NCI-H226 (cell line): ENCODE data around the gene PJA1.

Experiments
- DNase-seq: peaks from one replicate; pipeline ENCODE4 v3.0.0-alpha.2; 2015

Gene PJA1, protein sequence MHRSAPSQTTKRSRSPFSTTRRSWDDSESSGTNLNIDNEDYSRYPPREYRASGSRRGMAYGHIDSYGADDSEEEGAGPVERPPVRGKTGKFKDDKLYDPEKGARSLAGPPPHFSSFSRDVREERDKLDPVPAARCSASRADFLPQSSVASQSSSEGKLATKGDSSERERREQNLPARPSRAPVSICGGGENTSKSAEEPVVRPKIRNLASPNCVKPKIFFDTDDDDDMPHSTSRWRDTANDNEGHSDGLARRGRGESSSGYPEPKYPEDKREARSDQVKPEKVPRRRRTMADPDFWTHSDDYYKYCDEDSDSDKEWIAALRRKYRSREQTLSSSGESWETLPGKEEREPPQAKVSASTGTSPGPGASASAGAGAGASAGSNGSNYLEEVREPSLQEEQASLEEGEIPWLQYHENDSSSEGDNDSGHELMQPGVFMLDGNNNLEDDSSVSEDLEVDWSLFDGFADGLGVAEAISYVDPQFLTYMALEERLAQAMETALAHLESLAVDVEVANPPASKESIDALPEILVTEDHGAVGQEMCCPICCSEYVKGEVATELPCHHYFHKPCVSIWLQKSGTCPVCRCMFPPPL

DNA sequence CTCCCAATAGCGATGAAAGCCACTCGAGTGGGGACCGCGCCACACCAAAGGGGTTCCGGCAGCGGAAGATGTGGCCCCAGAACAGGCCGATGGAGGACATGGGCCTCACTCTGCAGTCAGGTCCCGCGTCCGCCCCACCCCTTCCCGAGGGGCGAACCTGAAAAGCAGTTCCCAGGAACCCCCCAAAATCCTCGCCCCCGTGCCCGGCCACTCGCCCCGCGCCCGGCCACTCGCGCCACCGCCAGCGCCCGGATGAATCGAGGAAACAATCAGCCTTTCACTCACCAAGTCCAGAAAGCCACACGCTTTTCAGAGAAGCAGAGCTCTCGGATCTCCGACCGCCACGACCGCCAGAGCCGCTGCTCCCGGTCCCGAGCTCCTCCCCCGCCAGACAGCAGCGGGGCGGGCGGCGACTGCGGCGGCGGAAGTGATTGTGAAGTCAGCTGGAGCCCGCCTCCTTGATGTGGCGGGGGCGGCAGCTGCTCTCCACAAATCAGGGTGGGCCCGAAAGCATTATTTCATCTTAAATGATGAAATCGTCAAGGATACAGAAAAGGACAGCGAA is at the start of gene PJA1:
Gene PJA1 (minus strand): TSS at position 367 of the 565 bp plus-strand sequence. CDS start 2,380 bp downstream, outside the sequence.
- peak; percentile 33 for DNase-seq

- no peak for DNase-seq
Observed at GRCh38 chrX:69214463-69214862, 49.2 kb upstream of the PJA1 start.

- DNase-seq: no peak
Observed at GRCh38 chrX:69211701-69212100, 46.4 kb upstream of the PJA1 start.

DNA sequence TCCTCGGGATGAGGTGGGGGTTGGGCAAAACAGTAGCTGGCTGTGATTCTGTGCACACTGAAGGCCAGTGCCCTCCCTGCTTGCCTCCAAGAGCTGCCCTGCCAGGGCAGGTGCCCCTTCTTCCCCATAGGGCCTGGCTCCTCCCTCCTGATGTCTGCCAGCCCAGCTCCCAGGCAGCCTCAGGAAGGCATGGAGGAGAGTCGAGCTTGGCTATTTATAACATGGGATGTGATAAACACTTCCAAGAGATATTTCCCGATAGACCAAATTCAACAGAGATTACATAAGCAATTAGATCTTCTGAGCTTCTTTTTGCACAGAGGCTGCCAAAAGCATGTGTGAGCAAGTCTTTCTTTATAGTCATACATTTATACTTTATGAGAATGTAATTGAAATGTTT is 45.3 kb upstream of the PJA1 start:
- DNase-seq: peak; percentile 17

DNA sequence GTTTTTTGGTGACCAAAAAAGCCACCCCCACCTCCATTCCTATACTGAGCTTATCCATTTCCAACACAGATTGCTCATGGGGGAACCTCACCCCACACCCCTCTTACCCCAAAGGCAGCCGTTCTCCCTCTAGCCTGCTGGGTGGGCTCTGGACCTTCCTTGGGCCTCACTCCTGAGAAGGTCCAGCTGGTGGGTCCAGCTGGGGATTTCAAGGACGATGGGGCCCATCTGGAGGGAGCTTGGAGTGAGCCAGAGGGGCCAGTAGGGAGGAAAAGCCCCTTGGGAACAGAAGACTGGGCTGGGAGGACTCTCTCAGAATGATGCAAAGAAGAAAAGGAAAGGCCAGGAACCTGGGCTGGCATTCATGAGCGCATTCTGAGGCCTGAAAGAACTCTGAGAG is 42.0 kb upstream of the PJA1 start:
- DNase-seq: no peak

GRCh38 chrX:69203638-69204037 is 38.4 kb upstream of the PJA1 start:
- no peak for DNase-seq

- DNase-seq: no peak
Observed at GRCh38 chrX:69197690-69198089, 32.4 kb upstream of the PJA1 start.

GRCh38 chrX:69196666-69197065 is 31.4 kb upstream of the PJA1 start:
- DNase-seq: no peak

GRCh38 chrX:69195810-69196209 is 30.6 kb upstream of the PJA1 start:
- no peak for DNase-seq

GRCh38 chrX:69195192-69195591 is 29.9 kb upstream of the PJA1 start:
- no peak for DNase-seq

DNA sequence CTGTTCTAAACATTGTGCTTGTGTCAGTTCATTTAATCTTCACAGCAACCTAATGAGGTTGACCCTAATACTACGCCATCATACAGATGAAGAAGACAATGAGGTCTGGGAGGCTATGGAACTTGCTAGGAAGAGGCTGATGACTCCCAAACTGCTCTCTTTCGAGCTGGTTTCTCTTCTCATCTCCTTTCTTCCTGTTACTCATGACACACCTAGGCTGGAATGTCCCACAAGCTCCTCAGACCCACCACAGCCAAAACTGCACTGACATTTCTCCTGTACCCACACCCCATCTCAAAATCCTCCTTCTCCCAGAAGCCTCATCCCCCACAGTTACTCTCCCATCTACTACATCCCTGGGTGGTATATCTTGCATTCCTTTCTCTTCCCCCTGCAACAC is 27.4 kb upstream of the PJA1 start:
- DNase-seq: peak; percentile 1

DNA sequence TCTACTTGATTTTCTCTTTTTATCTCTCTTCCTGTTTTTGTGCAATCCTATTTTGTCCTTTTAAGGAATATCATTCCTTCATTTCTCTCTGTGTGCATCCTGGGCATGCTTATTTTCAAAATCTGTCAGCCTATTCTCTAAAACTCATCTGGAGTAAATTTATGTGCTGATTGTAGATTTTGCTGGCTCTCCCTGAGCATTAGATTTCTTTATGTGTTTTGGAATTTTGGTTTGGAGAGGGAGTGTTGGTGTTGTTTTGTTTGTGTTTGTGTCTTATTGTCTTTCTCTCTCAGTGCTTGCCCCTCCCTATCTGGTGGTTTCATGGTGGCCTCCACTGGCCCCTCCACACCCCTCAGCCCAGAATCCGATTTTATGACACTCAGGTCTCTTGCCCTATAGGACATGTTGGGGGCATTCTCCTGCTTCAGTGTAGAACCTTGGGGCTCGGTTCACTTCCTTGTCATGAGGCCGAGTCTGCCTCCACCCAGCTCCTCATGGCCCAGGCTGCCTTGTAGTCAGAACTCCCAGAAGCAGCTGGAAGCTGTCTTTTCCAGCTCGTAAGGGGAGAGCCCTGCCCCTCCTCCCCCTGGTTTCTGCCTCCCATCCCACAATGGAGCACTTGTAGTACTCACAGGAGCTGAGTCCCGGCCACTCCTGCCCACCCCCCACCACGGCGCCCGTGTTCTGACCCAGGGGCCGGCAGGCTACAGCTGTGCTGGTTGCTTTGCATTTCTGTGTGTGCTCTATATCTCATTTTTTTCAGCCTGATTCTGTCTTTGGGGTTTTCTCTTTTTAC is 24.5 kb upstream of the PJA1 start:
- DNase-seq: no peak

DNA sequence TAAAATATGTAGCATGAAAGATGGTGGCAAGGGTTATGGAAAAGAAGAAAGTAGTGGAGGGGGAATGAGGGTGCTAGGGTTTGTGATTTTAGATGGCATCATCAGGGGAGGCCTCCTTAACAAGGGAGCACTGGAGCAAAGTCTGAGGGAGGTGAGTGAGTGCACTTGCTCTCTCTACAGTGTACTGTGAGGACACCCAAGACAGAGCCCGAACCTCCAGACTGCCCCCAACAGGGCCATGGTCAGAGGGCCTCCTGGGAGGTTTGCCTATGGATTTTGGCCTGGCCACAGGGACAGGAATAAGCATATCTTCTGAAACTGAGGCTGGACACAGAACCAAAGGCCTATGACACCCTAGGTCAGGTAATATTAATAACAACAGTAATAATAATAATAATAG is 21.4 kb upstream of the PJA1 start:
- no peak for DNase-seq

GRCh38 chrX:69185886-69186285 is 20.6 kb upstream of the PJA1 start:
- DNase-seq: no peak

- no peak for DNase-seq
Observed at GRCh38 chrX:69185141-69185540, 19.9 kb upstream of the PJA1 start.

- DNase-seq: no peak
Observed at GRCh38 chrX:69182818-69183380, 17.6 kb upstream of the PJA1 start.

DNA sequence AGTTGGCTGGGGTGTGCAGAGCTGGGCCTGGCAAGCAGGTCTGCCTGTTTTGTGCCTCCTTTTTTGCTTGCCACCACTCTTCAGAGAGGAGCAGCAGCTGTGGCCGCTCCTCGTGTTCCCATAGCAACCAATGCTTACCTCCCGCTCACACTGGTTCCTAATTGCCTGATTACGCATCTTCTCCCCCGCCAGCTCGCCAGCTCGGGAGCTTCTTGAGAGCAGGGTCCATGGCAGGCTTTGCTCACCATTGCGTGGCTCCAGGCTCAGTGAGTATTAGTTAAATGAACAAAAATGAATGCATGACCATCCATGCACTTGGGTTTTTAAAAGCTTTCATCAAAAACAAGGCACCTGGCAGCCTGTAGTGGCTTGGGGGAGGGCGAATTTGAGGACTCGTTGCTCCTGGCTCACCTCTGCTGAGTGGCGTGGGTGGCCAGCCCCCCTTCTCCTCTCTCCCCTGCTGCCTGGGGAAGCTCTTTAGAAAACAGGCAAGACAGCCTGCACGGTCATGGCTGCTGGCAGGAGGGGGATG is 14.2 kb upstream of the PJA1 start:
- no peak for DNase-seq

GRCh38 chrX:69178592-69178991 is 13.3 kb upstream of the PJA1 start:
- DNase-seq: no peak

- no peak for DNase-seq
Observed at GRCh38 chrX:69177511-69178162, 12.4 kb upstream of the PJA1 start.

DNA sequence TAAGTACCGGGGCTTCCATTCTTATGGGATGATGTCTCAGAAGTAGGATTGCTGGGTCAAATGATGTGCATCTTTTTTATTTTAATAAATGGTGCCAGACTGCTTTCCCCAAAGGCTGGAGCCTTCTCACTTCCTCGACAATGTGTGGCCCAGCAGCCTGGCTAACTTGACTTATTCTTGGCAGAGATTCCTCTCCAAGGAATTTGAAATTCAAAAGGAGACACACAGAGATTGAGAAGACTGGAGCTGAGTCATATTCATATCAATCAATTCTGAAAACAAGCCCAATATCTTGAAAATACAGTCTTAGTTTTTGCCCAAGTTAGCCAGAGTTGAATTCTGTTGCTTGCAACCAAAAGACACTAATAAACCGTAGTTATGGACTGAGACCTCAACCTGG is 10.8 kb upstream of the PJA1 start:
- DNase-seq: no peak

- no peak for DNase-seq
Observed at GRCh38 chrX:69173906-69174305, 8.7 kb upstream of the PJA1 start.

GRCh38 chrX:69172937-69173336 is 7.7 kb upstream of the PJA1 start:
- no peak for DNase-seq
